Hepatocyte (in vitro differentiated cells): Measurements from ENCODE around the gene FAM153A.
"Not testable (repeated sequence)": the region's sequence is repeated elsewhere in the genome, so short reads cannot be mapped to it uniquely, and the experiment has no call there.

Experiments
- EZH2 ChIP-seq: fragments of 200-600 bp; sonication (generic); IDR thresholded peaks from 2 replicates; pipeline ENCODE4 v1.6.1; 2016; ENCODE audit warnings: antibody characterized with exemption, mild to moderate bottlenecking, borderline replicate concordance
- EZH2phosphoT487 ChIP-seq: fragments of 200-600 bp; sonication (generic); IDR thresholded peaks from one replicate; pipeline ENCODE4 v1.6.1; 2018; ENCODE audit warnings: antibody characterized with exemption, mild to moderate bottlenecking, low read depth, moderate library complexity; ENCODE audit not compliant: unreplicated experiment, severe bottlenecking
- TF ChIP-seq, protein P1 (sequence below): fragments of 200-600 bp; sonication (generic); IDR thresholded peaks from 2 replicates; pipeline ENCODE4 v1.5.1; 2016; ENCODE audit warnings: antibody characterized with exemption, mild to moderate bottlenecking; ENCODE audit not compliant: poor library complexity

DNA sequence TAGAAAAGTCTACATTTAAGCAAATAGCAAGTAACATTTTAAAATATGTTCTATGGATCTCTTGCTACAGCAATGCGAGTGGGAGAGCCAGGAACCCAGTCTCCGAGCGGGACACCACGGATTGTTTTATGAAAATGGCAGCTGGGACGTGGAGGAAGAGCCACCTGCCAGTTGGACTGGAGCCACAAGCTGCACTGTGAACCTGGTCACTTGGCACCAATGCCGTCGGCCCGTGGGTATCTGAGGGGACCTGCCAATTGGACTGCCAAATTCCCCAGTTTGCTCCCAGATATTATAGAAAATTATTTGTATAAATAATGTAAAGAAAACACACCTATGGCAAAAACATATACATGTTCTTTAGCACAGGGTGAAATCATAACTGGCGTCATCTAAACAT, 10.6 kb upstream of the FAM153A start:
- TF ChIP-seq, protein P1, sequence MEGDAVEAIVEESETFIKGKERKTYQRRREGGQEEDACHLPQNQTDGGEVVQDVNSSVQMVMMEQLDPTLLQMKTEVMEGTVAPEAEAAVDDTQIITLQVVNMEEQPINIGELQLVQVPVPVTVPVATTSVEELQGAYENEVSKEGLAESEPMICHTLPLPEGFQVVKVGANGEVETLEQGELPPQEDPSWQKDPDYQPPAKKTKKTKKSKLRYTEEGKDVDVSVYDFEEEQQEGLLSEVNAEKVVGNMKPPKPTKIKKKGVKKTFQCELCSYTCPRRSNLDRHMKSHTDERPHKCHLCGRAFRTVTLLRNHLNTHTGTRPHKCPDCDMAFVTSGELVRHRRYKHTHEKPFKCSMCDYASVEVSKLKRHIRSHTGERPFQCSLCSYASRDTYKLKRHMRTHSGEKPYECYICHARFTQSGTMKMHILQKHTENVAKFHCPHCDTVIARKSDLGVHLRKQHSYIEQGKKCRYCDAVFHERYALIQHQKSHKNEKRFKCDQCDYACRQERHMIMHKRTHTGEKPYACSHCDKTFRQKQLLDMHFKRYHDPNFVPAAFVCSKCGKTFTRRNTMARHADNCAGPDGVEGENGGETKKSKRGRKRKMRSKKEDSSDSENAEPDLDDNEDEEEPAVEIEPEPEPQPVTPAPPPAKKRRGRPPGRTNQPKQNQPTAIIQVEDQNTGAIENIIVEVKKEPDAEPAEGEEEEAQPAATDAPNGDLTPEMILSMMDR = not testable (repeated sequence)
- TF ChIP-seq EZH2phosphoT487, EZH2: not testable (repeated sequence)
